ENCODE data around the gene RTKN.

- TF ChIP-seq RELA (IDR thresholded peaks at IDR 0.05; ENCODE audit: borderline replicate concordance, partially characterized antibody) (no peak), RAD51 (IDR thresholded peaks at IDR 0.05) (no peak), HDAC6 (IDR thresholded peaks at IDR 0.05; ENCODE audit: unreplicated experiment) (no peak), CHD1 (IDR thresholded peaks at IDR 0.05; ENCODE audit: low read depth, low read length) (no peak), CTCF (IDR thresholded peaks at IDR 0.05 in 2 of 3, conservative IDR thresholded peaks at IDR 0.05 in 1 of 3; ENCODE audit: control insufficient read depth in 2 of 3, extremely low read depth in 1 of 3, insufficient read depth in 1 of 3, low read depth in 3 of 3, low read length in 3 of 3) (no peak), NRF1 (conservative IDR thresholded peaks at IDR 0.05; ENCODE audit: low read depth, low read length) (no peak), CEBPZ (IDR thresholded peaks at IDR 0.05; ENCODE audit: low read depth, low read length) (no peak), NR2C2 (IDR thresholded peaks at IDR 0.05; ENCODE audit: borderline replicate concordance, control insufficient read depth, insufficient read length, low read depth) (no peak), TAF1 (IDR thresholded peaks at IDR 0.05; ENCODE audit: borderline replicate concordance, low read depth, low read length) (no peak), FOS (IDR thresholded peaks at IDR 0.05; ENCODE audit: borderline replicate concordance, extremely low read depth, insufficient read length) (no peak), SMARCA5 (IDR thresholded peaks at IDR 0.05) (no peak)
Observed at GRCh38 chr2:74423231-74424095, 18.3 kb downstream of the RTKN start.
